ENCODE measurements around the gene PARN.
"Not testable (repeated sequence)": the region's sequence is repeated elsewhere in the genome, so short reads cannot be mapped to it uniquely, and the experiment has no call there.

Gene PARN

GRCh38 chr16:14574698-14575415 is 55.2 kb downstream of the PARN start:
- not testable (repeated sequence) for DNase-seq (ENCODE audit: low spot score)

- no peak for DNase-seq (ENCODE audit: low spot score)
Observed at GRCh38 chr16:14572535-14572934, 57.5 kb downstream of the PARN start.

- no peak for DNase-seq (ENCODE audit: low spot score)
Observed at GRCh38 chr16:14569213-14569612, 60.8 kb downstream of the PARN start.

GRCh38 chr16:14566599-14566998 is 63.5 kb downstream of the PARN start:
- no peak for DNase-seq (ENCODE audit: low spot score)

GRCh38 chr16:14565688-14566025 is 64.4 kb downstream of the PARN start:
- DNase-seq (ENCODE audit: low spot score), result no peak

- DNase-seq (ENCODE audit: low spot score), result no peak
Observed at GRCh38 chr16:14564861-14565687, 65.0 kb downstream of the PARN start.

- DNase-seq (ENCODE audit: low spot score), result no peak
Observed at GRCh38 chr16:14564323-14564722, 65.7 kb downstream of the PARN start.

GRCh38 chr16:14562691-14563491 is 67.2 kb downstream of the PARN start:
- no peak for DNase-seq (ENCODE audit: low spot score)

GRCh38 chr16:14560523-14560922 is 69.5 kb downstream of the PARN start:
- DNase-seq (ENCODE audit: low spot score), result no peak

GRCh38 chr16:14559809-14560241 is 70.2 kb downstream of the PARN start:
- DNase-seq (ENCODE audit: low spot score), result no peak

GRCh38 chr16:14553447-14553846 is 76.6 kb downstream of the PARN start:
- DNase-seq (ENCODE audit: low spot score), result no peak

- DNase-seq (ENCODE audit: low spot score), result no peak
Observed at GRCh38 chr16:14549789-14550153, 80.3 kb downstream of the PARN start.

- DNase-seq (ENCODE audit: low spot score), result no peak
Observed at GRCh38 chr16:14548933-14549788, 80.9 kb downstream of the PARN start.

- no peak for DNase-seq (ENCODE audit: low spot score)
Observed at GRCh38 chr16:14545346-14545884, 84.6 kb downstream of the PARN start.

- DNase-seq (ENCODE audit: low spot score), result not testable (repeated sequence)
Observed at GRCh38 chr16:14544846-14545245, 85.2 kb downstream of the PARN start.

GRCh38 chr16:14539631-14540030 is 90.4 kb downstream of the PARN start:
- no peak for DNase-seq (ENCODE audit: low spot score)

GRCh38 chr16:14539156-14539555 is 90.9 kb downstream of the PARN start:
- DNase-seq (ENCODE audit: low spot score), result no peak

- no peak for DNase-seq (ENCODE audit: low spot score)
Observed at GRCh38 chr16:14538604-14539003, 91.5 kb downstream of the PARN start.

GRCh38 chr16:14531613-14532012 is 98.4 kb downstream of the PARN start:
- DNase-seq (ENCODE audit: low spot score), result no peak

- no peak for DNase-seq (ENCODE audit: low spot score)
Observed at GRCh38 chr16:14531101-14531500, 99.0 kb downstream of the PARN start.

- no peak for DNase-seq (ENCODE audit: low spot score)
Observed at GRCh38 chr16:14530046-14530445, 100.0 kb downstream of the PARN start.

All from CD4-positive, alpha-beta T cell treated with Interleukin-15 for 4 hours (primary cell).